HCT116 (cell line): ENCODE results near the gene SEMA7A. TPM values are rescaled to one million over a fixed set of nuclear protein-coding genes. Genes with fewer than 3 reads are reported as not detected.

ENCODE experiments used
- ATAC-seq: fragments of 200-7000 bp; cut with Tn5 transposase; 2 replicates; pipeline ENCODE4 v1.9.1; 2020; ENCODE audit warnings: mild to moderate bottlenecking, moderate library complexity
- BruUV-seq: library from RNA; stranded (reverse); fragments of 400-500 nt; replicated peaks from 2 replicates; lab custom pipeline; 2021; lab: Mats Ljungman, UMichigan
- CTCF ChIA-PET: fragments of 300-600 bp; sonication (Branson Sonifier 250); formaldehyde crosslinking; loops from one replicate; lab custom pipeline; 2021; ENCODE audit warnings: antibody characterized with exemption; lab: Charles Lee
- POLR2A ChIA-PET: fragments of 300-600, 350-600 bp; sonication (Branson Sonifier 250); formaldehyde crosslinking; loops from one replicate; lab custom pipeline; 2021; ENCODE audit warnings: antibody characterized with exemption; lab: Charles Lee
- RAD21 ChIA-PET, 2 experiments: fragments of 300-600 bp; sonication (Branson Sonifier 250); formaldehyde crosslinking; loops; one replicate each; lab custom pipeline; 2023; ENCODE audit warnings: low total read pairs in 2 of 2; ENCODE audit not compliant: uncharacterized antibody in 2 of 2, unreplicated experiment in 2 of 2, low non-redundant PET in 1 of 2; lab: Charles Lee
- DNase-seq: peaks from one replicate; pipeline ENCODE4 v3.0.0-alpha.2; 2010; ENCODE audit warnings: low read depth, low spot score
- H2AFZ ChIP-seq: fragments of 200-600 bp; shearing (Covaris generic), sonication (generic); 2 replicates; pipeline ENCODE4 v1.6.1; 2017; ENCODE audit warnings: low read depth, mixed run types, mixed read lengths, antibody characterized with exemption, low read length; ENCODE audit not compliant: poor library complexity, severe bottlenecking
- H3K27ac ChIP-seq: 2 replicates; pipeline ENCODE4 v1.5.1; 2012; ENCODE audit warnings: low read depth, low read length
- H3K27me3 ChIP-seq: fragments of 200-600 bp; sonication (generic); 2 replicates; pipeline ENCODE4 v1.6.1; 2016; ENCODE audit warnings: mixed run types, low read length, mixed read lengths; ENCODE audit not compliant: insufficient read depth
- H3K36me3 ChIP-seq, 2 experiments: fragments of 200-500 bp in 1 of 2; fragments of 200-600 bp in 1 of 2; sonication (Bioruptor generic) in 1 of 2; sonication (generic) in 1 of 2; 2 replicates each; pipeline versions ENCODE4 v1.5.1 to v1.6.1; 2014 to 2016; ENCODE audit warnings: low read length in 2 of 2, inconsistent platforms in 1 of 2, mixed read lengths in 1 of 2, mixed run types in 1 of 2; ENCODE audit not compliant: insufficient read depth in 2 of 2, control insufficient read depth in 1 of 2
- H3K4me1 ChIP-seq, 2 experiments: fragments of 200-600 bp in 1 of 2; sonication (generic) in 1 of 2; 2 replicates each; pipeline versions ENCODE4 v1.5.1 to v1.6.1; 2012 to 2017; ENCODE audit warnings: low read length in 2 of 2, inconsistent platforms in 1 of 2, mild to moderate bottlenecking in 1 of 2, mixed read lengths in 1 of 2, mixed run types in 1 of 2, moderate library complexity in 1 of 2; ENCODE audit not compliant: insufficient read depth in 2 of 2, control insufficient read depth in 1 of 2
- H3K4me2 ChIP-seq: fragments of 200-600 bp; sonication (generic); 2 replicates; pipeline ENCODE4 v1.6.1; 2017; ENCODE audit warnings: mixed run types, low read length, mixed read lengths
- H3K4me3 ChIP-seq, 2 experiments: fragments of 200-600 bp in 1 of 2; sonication (generic) in 1 of 2; replicated peaks in 1 of 2; 2 replicates each; pipeline ENCODE4 v1.5.1; 2011 to 2016; ENCODE audit warnings: low read length in 2 of 2, control low read depth in 1 of 2, low read depth in 1 of 2, mild to moderate bottlenecking in 1 of 2, mixed read lengths in 1 of 2, mixed run types in 1 of 2
- H3K79me2 ChIP-seq: fragments of 200-600 bp; sonication (generic); 2 replicates; pipeline ENCODE4 v1.6.1; 2017; ENCODE audit warnings: mild to moderate bottlenecking, mixed run types, low read length, moderate library complexity, mixed read lengths; ENCODE audit not compliant: insufficient read depth
- H3K9ac ChIP-seq: fragments of 200-600 bp; sonication (generic); 2 replicates; pipeline ENCODE4 v1.6.1; 2016; ENCODE audit warnings: low read length, mixed read lengths
- H3K9me2 ChIP-seq: fragments of 200-600 bp; sonication (generic), shearing (Covaris generic); 2 replicates; pipeline ENCODE4 v1.6.1; 2017; ENCODE audit warnings: mixed run types, mild to moderate bottlenecking, moderate library complexity; ENCODE audit not compliant: insufficient read depth
- H3K9me3 ChIP-seq, 2 experiments: fragments of 200-500 bp in 1 of 2; fragments of 200-600 bp in 1 of 2; sonication (Bioruptor generic) in 1 of 2; sonication (generic) in 1 of 2; 2 replicates each; pipeline ENCODE4 v1.6.1; 2014 to 2017; ENCODE audit warnings: low read length in 2 of 2, mixed read lengths in 2 of 2, inconsistent platforms in 1 of 2, low read depth in 1 of 2, mild to moderate bottlenecking in 1 of 2, mixed run types in 1 of 2, moderate library complexity in 1 of 2; ENCODE audit not compliant: control insufficient read depth in 1 of 2, insufficient read depth in 1 of 2
- H4K20me1 ChIP-seq: fragments of 200-600 bp; sonication (generic), shearing (Covaris generic); 2 replicates; pipeline ENCODE4 v1.6.1; 2017; ENCODE audit warnings: mixed run types, mild to moderate bottlenecking, moderate library complexity; ENCODE audit not compliant: insufficient read depth
- EGR1 ChIP-seq: IDR thresholded peaks from 2 replicates; pipeline ENCODE4 v1.6.1; 2012; ENCODE audit warnings: low read depth
- ELF1 ChIP-seq: IDR thresholded peaks from 2 replicates; pipeline ENCODE4 v1.6.1; 2012; ENCODE audit warnings: low read depth, borderline replicate concordance
- EZH2 ChIP-seq: fragments of 200-600 bp; sonication (generic); IDR thresholded peaks from 2 replicates; pipeline ENCODE4 v1.6.1; 2017; ENCODE audit warnings: antibody characterized with exemption, mixed run types
- EZH2phosphoT487 ChIP-seq: fragments of 200-600 bp; IDR thresholded peaks from 2 replicates; pipeline ENCODE4 v1.6.1; 2018; ENCODE audit warnings: antibody characterized with exemption, borderline replicate concordance
- JUND ChIP-seq: IDR thresholded peaks from 2 replicates; pipeline ENCODE4 v1.6.1; 2012
- POLR2AphosphoS5 ChIP-seq: IDR thresholded peaks from 2 replicates; pipeline ENCODE4 v1.6.1; 2011; ENCODE audit warnings: mild to moderate bottlenecking, low read depth, low read length, moderate library complexity
- RAD21 ChIP-seq: IDR thresholded peaks from 2 replicates; pipeline ENCODE4 v1.6.1; 2012; ENCODE audit warnings: low read depth, mild to moderate bottlenecking
- SIN3A ChIP-seq: IDR thresholded peaks from 2 replicates; pipeline ENCODE4 v1.6.1; 2012; ENCODE audit warnings: low read depth
- SP1 ChIP-seq: IDR thresholded peaks from 2 replicates; pipeline ENCODE4 v1.6.1; 2012; ENCODE audit warnings: low read depth
- SRF ChIP-seq: IDR thresholded peaks from 2 replicates; pipeline ENCODE4 v1.6.1; 2012; ENCODE audit warnings: low read depth
- TCF7L2 ChIP-seq: IDR thresholded peaks from 2 replicates; pipeline ENCODE4 v1.7.0; 2011; ENCODE audit warnings: borderline replicate concordance, inconsistent platforms; ENCODE audit not compliant: insufficient read depth, insufficient read length; ENCODE audit errors: extremely low read depth
- YY1 ChIP-seq: IDR thresholded peaks from 2 replicates; pipeline ENCODE4 v1.6.1; 2011; ENCODE audit warnings: low read length, low read depth, moderate library complexity, mild to moderate bottlenecking; ENCODE audit not compliant: insufficient replicate concordance; ENCODE audit errors: extremely low read depth
- ZNF274 ChIP-seq: fragments of 200-500 bp; sonication (Bioruptor generic); IDR thresholded peaks from 2 replicates; pipeline ENCODE4 v1.6.1; 2014; ENCODE audit warnings: mild to moderate bottlenecking, low read depth, low read length, inconsistent platforms
- intact Hi-C: fragments of 100-400 bp; cut with micrococcal nuclease; formaldehyde crosslinking; loops from 2 replicates; pipeline ENCODE4 v1.10.0; 2022
- total RNA-seq: library from RNA; stranded (reverse); gene quantifications from one replicate; pipeline ENCODE4 v1.2.1, GENCODE V29; 2021; ENCODE audit not compliant: unreplicated experiment
- TF ChIP-seq, protein P1 (sequence below): IDR thresholded peaks from 2 replicates; pipeline ENCODE4 v1.6.1; 2012
- TF ChIP-seq, protein P2 (sequence below): IDR thresholded peaks from 2 replicates; pipeline ENCODE4 v1.6.1; 2012; ENCODE audit warnings: low read depth
- TF ChIP-seq, protein P3 (sequence below), 3 experiments: fragments of 200-600 bp in 1 of 3; sonication (generic) in 1 of 3; IDR thresholded peaks in 2 of 3; conservative IDR thresholded peaks in 1 of 3; 2 replicates each; pipeline ENCODE4 v1.5.1; 2012 to 2017; ENCODE audit warnings: low read depth in 2 of 3, low read length in 2 of 3, antibody characterized with exemption in 1 of 3, borderline replicate concordance in 1 of 3, control low read depth in 1 of 3, mild to moderate bottlenecking in 1 of 3, mixed read lengths in 1 of 3, mixed run types in 1 of 3, moderate library complexity in 1 of 3; ENCODE audit not compliant: insufficient read depth in 1 of 3
- TF ChIP-seq, protein P4 (sequence below): IDR thresholded peaks from 2 replicates; pipeline ENCODE4 v1.6.1; 2012

SEMA7A gene
- total RNA-seq, 1 experiment from 2014 or later = 13.8 TPM

DNA sequence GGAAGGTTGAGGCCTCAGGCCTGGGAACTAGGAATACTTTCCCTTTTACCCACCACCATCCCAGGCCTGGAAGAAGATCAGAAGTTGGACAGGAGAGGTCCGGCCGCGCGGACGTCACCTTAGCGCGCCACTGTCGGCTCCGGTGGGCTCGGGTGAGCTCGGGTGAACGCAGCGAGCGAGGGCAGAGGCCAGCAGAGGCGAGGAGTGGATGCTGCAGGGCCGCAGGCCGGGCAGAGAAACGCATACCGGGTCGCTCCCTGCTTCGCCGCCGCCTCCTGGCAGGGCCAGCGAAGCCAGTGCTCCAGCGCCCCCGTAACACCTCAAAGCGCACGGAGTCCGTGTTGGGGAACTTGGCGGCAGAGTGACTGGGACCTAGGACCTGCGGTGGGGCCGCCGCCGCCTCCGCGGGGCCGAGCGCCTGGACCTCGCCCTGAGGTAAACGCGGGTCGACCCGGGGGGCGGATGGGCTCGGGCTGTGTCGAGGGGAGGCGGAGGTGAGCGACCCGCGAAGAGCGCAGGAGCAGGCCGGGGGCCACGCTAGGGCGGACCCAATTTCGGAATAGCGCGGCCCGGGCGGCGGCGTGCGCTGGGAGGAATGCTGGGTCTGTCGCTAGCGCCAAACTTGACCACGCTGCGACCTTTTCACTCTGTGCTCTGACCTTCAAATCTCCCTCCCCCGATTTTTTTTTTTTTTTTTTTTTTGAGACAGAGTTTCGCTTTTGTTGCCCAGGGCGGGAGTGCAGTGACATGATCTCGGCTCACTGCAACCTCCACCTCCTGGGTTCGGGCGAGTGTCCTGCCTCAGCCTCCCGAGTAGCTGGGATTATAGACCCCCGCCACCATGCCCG is 67.9 kb downstream of the SEMA7A start:
- RAD21 ChIA-PET = no interaction called here
- H3K79me2 ChIP-seq = no peaks in the 10 kb centered on the region
- H3K4me2 ChIP-seq = no peak overlapping the region
- H3K9me3 ChIP-seq = no peaks in the 10 kb centered on the region
- no peak for TF ChIP-seq SIN3A
- no peak for TF ChIP-seq EGR1
- no peak for TF ChIP-seq ZNF274
- no peak for TF ChIP-seq JUND
- no peak for TF ChIP-seq EZH2
- TF ChIP-seq, protein P1, sequence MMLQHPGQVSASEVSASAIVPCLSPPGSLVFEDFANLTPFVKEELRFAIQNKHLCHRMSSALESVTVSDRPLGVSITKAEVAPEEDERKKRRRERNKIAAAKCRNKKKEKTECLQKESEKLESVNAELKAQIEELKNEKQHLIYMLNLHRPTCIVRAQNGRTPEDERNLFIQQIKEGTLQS = no peak
- TF ChIP-seq, protein P2, sequence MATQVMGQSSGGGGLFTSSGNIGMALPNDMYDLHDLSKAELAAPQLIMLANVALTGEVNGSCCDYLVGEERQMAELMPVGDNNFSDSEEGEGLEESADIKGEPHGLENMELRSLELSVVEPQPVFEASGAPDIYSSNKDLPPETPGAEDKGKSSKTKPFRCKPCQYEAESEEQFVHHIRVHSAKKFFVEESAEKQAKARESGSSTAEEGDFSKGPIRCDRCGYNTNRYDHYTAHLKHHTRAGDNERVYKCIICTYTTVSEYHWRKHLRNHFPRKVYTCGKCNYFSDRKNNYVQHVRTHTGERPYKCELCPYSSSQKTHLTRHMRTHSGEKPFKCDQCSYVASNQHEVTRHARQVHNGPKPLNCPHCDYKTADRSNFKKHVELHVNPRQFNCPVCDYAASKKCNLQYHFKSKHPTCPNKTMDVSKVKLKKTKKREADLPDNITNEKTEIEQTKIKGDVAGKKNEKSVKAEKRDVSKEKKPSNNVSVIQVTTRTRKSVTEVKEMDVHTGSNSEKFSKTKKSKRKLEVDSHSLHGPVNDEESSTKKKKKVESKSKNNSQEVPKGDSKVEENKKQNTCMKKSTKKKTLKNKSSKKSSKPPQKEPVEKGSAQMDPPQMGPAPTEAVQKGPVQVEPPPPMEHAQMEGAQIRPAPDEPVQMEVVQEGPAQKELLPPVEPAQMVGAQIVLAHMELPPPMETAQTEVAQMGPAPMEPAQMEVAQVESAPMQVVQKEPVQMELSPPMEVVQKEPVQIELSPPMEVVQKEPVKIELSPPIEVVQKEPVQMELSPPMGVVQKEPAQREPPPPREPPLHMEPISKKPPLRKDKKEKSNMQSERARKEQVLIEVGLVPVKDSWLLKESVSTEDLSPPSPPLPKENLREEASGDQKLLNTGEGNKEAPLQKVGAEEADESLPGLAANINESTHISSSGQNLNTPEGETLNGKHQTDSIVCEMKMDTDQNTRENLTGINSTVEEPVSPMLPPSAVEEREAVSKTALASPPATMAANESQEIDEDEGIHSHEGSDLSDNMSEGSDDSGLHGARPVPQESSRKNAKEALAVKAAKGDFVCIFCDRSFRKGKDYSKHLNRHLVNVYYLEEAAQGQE = no peak
- no peak for TF ChIP-seq ELF1
- TF ChIP-seq, protein P3, sequence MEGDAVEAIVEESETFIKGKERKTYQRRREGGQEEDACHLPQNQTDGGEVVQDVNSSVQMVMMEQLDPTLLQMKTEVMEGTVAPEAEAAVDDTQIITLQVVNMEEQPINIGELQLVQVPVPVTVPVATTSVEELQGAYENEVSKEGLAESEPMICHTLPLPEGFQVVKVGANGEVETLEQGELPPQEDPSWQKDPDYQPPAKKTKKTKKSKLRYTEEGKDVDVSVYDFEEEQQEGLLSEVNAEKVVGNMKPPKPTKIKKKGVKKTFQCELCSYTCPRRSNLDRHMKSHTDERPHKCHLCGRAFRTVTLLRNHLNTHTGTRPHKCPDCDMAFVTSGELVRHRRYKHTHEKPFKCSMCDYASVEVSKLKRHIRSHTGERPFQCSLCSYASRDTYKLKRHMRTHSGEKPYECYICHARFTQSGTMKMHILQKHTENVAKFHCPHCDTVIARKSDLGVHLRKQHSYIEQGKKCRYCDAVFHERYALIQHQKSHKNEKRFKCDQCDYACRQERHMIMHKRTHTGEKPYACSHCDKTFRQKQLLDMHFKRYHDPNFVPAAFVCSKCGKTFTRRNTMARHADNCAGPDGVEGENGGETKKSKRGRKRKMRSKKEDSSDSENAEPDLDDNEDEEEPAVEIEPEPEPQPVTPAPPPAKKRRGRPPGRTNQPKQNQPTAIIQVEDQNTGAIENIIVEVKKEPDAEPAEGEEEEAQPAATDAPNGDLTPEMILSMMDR (IDR thresholded peaks at IDR 0.05 in 2 of 3, conservative IDR thresholded peaks at IDR 0.05 in 1 of 3; ENCODE audit: borderline replicate concordance in 1 of 3, insufficient read depth in 1 of 3, low read depth in 2 of 3, low read length in 2 of 3) = no peak
- TF ChIP-seq, protein P4, sequence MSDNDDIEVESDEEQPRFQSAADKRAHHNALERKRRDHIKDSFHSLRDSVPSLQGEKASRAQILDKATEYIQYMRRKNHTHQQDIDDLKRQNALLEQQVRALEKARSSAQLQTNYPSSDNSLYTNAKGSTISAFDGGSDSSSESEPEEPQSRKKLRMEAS = no peak
- no peak for TF ChIP-seq SP1
- TF ChIP-seq RAD21 = no peak
- TF ChIP-seq EZH2phosphoT487 = no peak
- TF ChIP-seq POLR2AphosphoS5 = no peak
- no peak for TF ChIP-seq SRF
- TF ChIP-seq YY1 = no peak
- TF ChIP-seq TCF7L2 = no peak
- TF ChIP-seq, all 23 proteins: peak for 0
- Histone ChIP-seq H3K36me3 (no peaks in the 10 kb centered on the region), H3K27me3 (peaks cover 8% of the 10 kb centered on the region; the same call in 1 of the 2 replicates), H2AFZ (no peak overlapping the region), H3K4me1 (no peaks in the 10 kb centered on the region), H3K9ac (no peak overlapping the region), H3K27ac (no peak overlapping the region), H3K9me2 (no peaks in the 10 kb centered on the region), H4K20me1 (no peaks in the 10 kb centered on the region), H3K4me3 (no peak overlapping the region)
- BruUV-seq = no TSS peak
- ATAC-seq (no peak), DNase-seq (no peak)
- intact Hi-C loops = no loop called here
- ChIA-PET CTCF (no interaction called here), POLR2A (no interaction called here)
